Measurements from ENCODE around the gene BLOC1S5.

GRCh38 chr6:8017705-8018104 lies 46.5 kb downstream of the BLOC1S5 start:
- no peak for TF ChIP-seq CTCF (IDR thresholded peaks at IDR 0.05)
- no peak for TF ChIP-seq POLR2A (IDR thresholded peaks at IDR 0.05)
- TF ChIP-seq POLR2AphosphoS5 (IDR thresholded peaks at IDR 0.05): no peak
